Measurements from ENCODE around the gene PDIA2.
"Not testable (repeated sequence)": the region's sequence is repeated elsewhere in the genome, so short reads cannot be mapped to it uniquely, and the experiment has no call there.

Gene PDIA2

GRCh38 chr16:330741-331140 is 47.8 kb downstream of the PDIA2 start:
- no peak for DNase-seq (ENCODE audit: low spot score)

- DNase-seq (ENCODE audit: low spot score), result not testable (repeated sequence)
Observed at GRCh38 chr16:331181-331814, 48.3 kb downstream of the PDIA2 start.

GRCh38 chr16:333406-334094 is 50.6 kb downstream of the PDIA2 start:
- DNase-seq (ENCODE audit: low spot score), result no peak

GRCh38 chr16:334164-334832 is 51.3 kb downstream of the PDIA2 start:
- not testable (repeated sequence) for DNase-seq (ENCODE audit: low spot score)

- not testable (repeated sequence) for DNase-seq (ENCODE audit: low spot score)
Observed at GRCh38 chr16:334861-335632, 52.1 kb downstream of the PDIA2 start.

- no peak for DNase-seq (ENCODE audit: low spot score)
Observed at GRCh38 chr16:336269-336668, 53.3 kb downstream of the PDIA2 start.

Measured in cerebellar cortex (tissue), 1 donor.